ENCODE data around the gene AAGAB. TPM values are rescaled to one million over a fixed set of nuclear protein-coding genes. Genes with fewer than 3 reads are reported as not detected.

AAGAB gene
- total and polyA plus RNA-seq, 7 experiments from 2014 or later: 19.5 to 47.8 (median 25.7) TPM

- Mint-ChIP-seq H3K36me3 (peaks cover 4 to 40% (median 11%) of the 10 kb centered on the region in 5 donors), H3K4me1 (peaks cover 0 to 15% (median 0%) of the 10 kb centered on the region in 7 donors)
- POLR2A ChIA-PET: no interaction called here
Observed at GRCh38 chr15:67185051-67185450, 69.4 kb downstream of the AAGAB start.

DNA sequence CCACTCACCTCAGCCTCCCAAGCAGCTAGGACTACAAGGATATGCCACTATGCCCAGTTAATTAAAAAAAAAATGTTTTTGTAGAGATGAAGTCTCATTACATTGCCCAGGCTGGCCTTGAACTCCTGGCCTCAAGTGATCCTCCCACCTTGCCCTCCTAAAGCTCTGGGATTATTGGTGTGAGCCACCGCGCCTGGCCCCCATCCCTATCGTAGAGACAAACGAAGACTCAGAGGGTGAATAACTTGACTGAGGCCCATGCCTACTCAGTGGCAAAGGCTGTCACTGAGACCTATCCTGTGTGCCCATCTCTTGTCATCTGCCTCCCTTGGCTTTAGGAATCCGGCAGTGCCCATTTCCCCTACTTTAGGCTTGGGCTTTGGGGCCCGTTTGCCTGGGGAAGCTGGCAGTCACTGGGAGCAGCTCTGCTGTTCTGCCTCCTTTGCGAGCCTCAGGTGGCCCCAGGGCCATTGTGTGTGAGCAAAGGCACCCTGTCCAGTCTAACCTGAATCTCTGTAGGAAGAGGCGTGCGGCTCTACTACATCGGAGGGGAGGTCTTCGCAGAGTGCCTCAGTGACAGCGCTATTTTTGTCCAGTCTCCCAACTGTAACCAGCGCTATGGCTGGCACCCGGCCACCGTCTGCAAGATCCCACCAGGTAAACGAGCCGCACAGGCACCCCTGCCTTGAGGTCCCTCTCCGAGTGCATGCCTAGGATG, 70.1 kb downstream of the AAGAB start:
- Mint-ChIP-seq H3K4me3 (no peak overlapping the region), H3K27me3 (no peaks in the 10 kb centered on the region), H3K36me3 (peaks cover 4 to 40% (median 13%) of the 10 kb centered on the region in 5 donors), H3K4me1 (peaks cover 0 to 21% (median 0%) of the 10 kb centered on the region in 7 donors), H3K27ac (peak overlapping the region in 1 of 9 donors; percentile 4), H3K9me3 (no peaks in the 10 kb centered on the region)
- ATAC-seq (no peak), DNase-seq (no peak)
- Histone ChIP-seq H3K27ac (ENCODE audit: low read depth, low read length) (no peak overlapping the region), H3K4me3 (ENCODE audit: low read length) (no peak overlapping the region), H3K4me1 (ENCODE audit: control insufficient read depth in 2 of 2, insufficient read depth in 2 of 2, low read length in 2 of 2) (no peaks in the 10 kb centered on the region), H3K27me3 (ENCODE audit: control insufficient read depth in 2 of 2, insufficient read depth in 2 of 2, low read length in 2 of 2) (no peaks in the 10 kb centered on the region), H3K9me3 (ENCODE audit: control insufficient read depth in 2 of 3, low read length in 3 of 3) (no peaks in the 10 kb centered on the region), H3K36me3 (ENCODE audit: control insufficient read depth in 2 of 3, insufficient read depth in 3 of 3, low read length in 3 of 3) (peaks cover 0 to 54% (median 8%) of the 10 kb centered on the region in 3 experiments)
- intact Hi-C loops (cut with micrococcal nuclease): loop anchor here in 1 of 2 donors (5.0 kb wide), 2 partner anchors 117 to 217 kb away; partner anchors contain the start of gene SMAD3
- CTCF ChIA-PET: interaction anchor here (0.6 to 0.7 kb wide), 2 partner anchors 55 to 67 kb away, joined by 3 read pairs; no protein-coding TSS in a partner anchor
- POLR2A ChIA-PET: interaction anchor here (0.6 kb wide), 1 partner anchor 35 kb away, joined by 3 read pairs; no protein-coding TSS in a partner anchor

More at GRCh38 chr15:67185051-67185450, 69.4 kb downstream of the AAGAB start:
- ATAC-seq (no peak), DNase-seq (no peak)
- no peak overlapping the region for H3K4me3 Mint-ChIP-seq
- CTCF ChIA-PET: interaction anchor here (0.6 kb wide), 1 partner anchor 68 kb away, joined by 3 read pairs; no protein-coding TSS in a partner anchor
- H3K27ac Mint-ChIP-seq: peak overlapping the region in 5 of 9 donors; percentile 24 to 80 (median 68)
- Histone ChIP-seq H3K27ac (ENCODE audit: low read depth, low read length) (no peak overlapping the region), H3K4me1 (ENCODE audit: control insufficient read depth in 2 of 2, insufficient read depth in 2 of 2, low read length in 2 of 2) (no peaks in the 10 kb centered on the region), H3K9me3 (ENCODE audit: control insufficient read depth in 2 of 3, low read length in 3 of 3) (no peaks in the 10 kb centered on the region), H3K4me3 (ENCODE audit: low read length) (no peak overlapping the region), H3K36me3 (ENCODE audit: control insufficient read depth in 2 of 3, insufficient read depth in 3 of 3, low read length in 3 of 3) (peaks cover 0 to 59% (median 8%) of the 10 kb centered on the region in 3 experiments), H3K27me3 (ENCODE audit: control insufficient read depth in 2 of 2, insufficient read depth in 2 of 2, low read length in 2 of 2) (no peaks in the 10 kb centered on the region)
- intact Hi-C loops (cut with micrococcal nuclease): no loop called here
- no peaks in the 10 kb centered on the region for H3K27me3 Mint-ChIP-seq
- H3K9me3 Mint-ChIP-seq: no peaks in the 10 kb centered on the region

GRCh38 chr15:67183443-67184169, 70.9 kb downstream of the AAGAB start:
- POLR2A ChIA-PET: interaction anchor here (0.6 kb wide), 1 partner anchor 34 kb away, joined by 3 read pairs; no protein-coding TSS in a partner anchor
- Histone ChIP-seq H3K4me3 (ENCODE audit: low read length) (no peak overlapping the region), H3K4me1 (ENCODE audit: control insufficient read depth in 2 of 2, insufficient read depth in 2 of 2, low read length in 2 of 2) (no peaks in the 10 kb centered on the region), H3K27ac (ENCODE audit: low read depth, low read length) (no peak overlapping the region), H3K9me3 (ENCODE audit: control insufficient read depth in 2 of 3, low read length in 3 of 3) (no peaks in the 10 kb centered on the region), H3K27me3 (ENCODE audit: control insufficient read depth in 2 of 2, insufficient read depth in 2 of 2, low read length in 2 of 2) (no peaks in the 10 kb centered on the region), H3K36me3 (ENCODE audit: control insufficient read depth in 2 of 3, insufficient read depth in 3 of 3, low read length in 3 of 3) (peaks cover 0 to 54% (median 8%) of the 10 kb centered on the region in 3 experiments)
- Mint-ChIP-seq H3K27me3 (no peaks in the 10 kb centered on the region), H3K4me3 (no peak overlapping the region), H3K9me3 (no peaks in the 10 kb centered on the region), H3K4me1 (peaks cover 0 to 20% (median 3%) of the 10 kb centered on the region in 7 donors), H3K36me3 (peaks cover 4 to 39% (median 13%) of the 10 kb centered on the region in 5 donors), H3K27ac (peak overlapping the region in 4 of 9 donors; percentile 14 to 53 (median 20))
- CTCF ChIA-PET: interaction anchor here (0.7 to 1.0 kb wide), 2 partner anchors 11 to 56 kb away, joined by 3 read pairs; no protein-coding TSS in a partner anchor
- DNase-seq (no peak), ATAC-seq (no peak)
- intact Hi-C loops (cut with micrococcal nuclease): loop anchor here in 1 of 2 donors (5.0 kb wide), 2 partner anchors 116 to 216 kb away; partner anchors contain the start of gene SMAD3

DNA sequence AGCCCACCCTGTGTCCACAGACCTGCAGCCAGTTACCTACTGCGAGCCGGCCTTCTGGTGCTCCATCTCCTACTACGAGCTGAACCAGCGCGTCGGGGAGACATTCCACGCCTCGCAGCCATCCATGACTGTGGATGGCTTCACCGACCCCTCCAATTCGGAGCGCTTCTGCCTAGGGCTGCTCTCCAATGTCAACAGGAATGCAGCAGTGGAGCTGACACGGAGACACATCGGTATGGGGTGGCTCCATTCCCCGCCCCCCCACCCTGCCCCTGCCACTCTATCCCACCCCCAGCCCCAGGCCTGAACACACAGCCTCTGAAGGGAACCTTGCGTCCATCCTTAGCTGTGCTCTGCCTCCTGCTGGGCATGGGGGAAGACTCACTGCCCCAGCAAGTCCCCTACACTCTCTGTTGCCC, 73.2 kb downstream of the AAGAB start:
- peaks cover 0 to 39% (median 10%) of the 10 kb centered on the region in 5 donors for H3K36me3 Mint-ChIP-seq

GRCh38 chr15:67180514-67181191, 73.8 kb downstream of the AAGAB start:
- Mint-ChIP-seq H3K27ac (peak overlapping the region in 2 of 9 donors; percentile 8 to 39), H3K4me3 (no peak overlapping the region), H3K27me3 (no peaks in the 10 kb centered on the region), H3K36me3 (peaks cover 0 to 38% (median 10%) of the 10 kb centered on the region in 5 donors), H3K9me3 (no peaks in the 10 kb centered on the region), H3K4me1 (peaks cover 4 to 29% (median 11%) of the 10 kb centered on the region in 7 donors)
- Histone ChIP-seq H3K27me3 (ENCODE audit: control insufficient read depth in 2 of 2, insufficient read depth in 2 of 2, low read length in 2 of 2) (no peaks in the 10 kb centered on the region), H3K4me3 (ENCODE audit: low read length) (no peak overlapping the region), H3K9me3 (ENCODE audit: control insufficient read depth in 2 of 3, low read length in 3 of 3) (no peaks in the 10 kb centered on the region), H3K4me1 (ENCODE audit: control insufficient read depth in 2 of 2, insufficient read depth in 2 of 2, low read length in 2 of 2) (no peaks in the 10 kb centered on the region), H3K27ac (ENCODE audit: low read depth, low read length) (no peak overlapping the region), H3K36me3 (ENCODE audit: control insufficient read depth in 2 of 3, insufficient read depth in 3 of 3, low read length in 3 of 3) (peaks cover 0 to 41% (median 8%) of the 10 kb centered on the region in 3 experiments)
- POLR2A ChIA-PET: no interaction called here
- CTCF ChIA-PET: interaction anchor here (0.7 kb wide), 1 partner anchor 239 kb away, joined by 10 read pairs; no protein-coding TSS in a partner anchor
- DNase-seq (no peak), ATAC-seq (no peak)
- intact Hi-C loops (cut with micrococcal nuclease): loop anchor here (1.0 to 5.0 kb wide), 4 partner anchors 113 to 234 kb away; partner anchors contain the start of gene SMAD3 (in 1 of the 2)

More for the DNA sequence above, 73.2 kb downstream of the AAGAB start:
- Mint-ChIP-seq H3K9me3 (no peaks in the 10 kb centered on the region), H3K4me3 (no peak overlapping the region), H3K4me1 (peaks cover 0 to 23% (median 8%) of the 10 kb centered on the region in 7 donors), H3K27ac (no peak overlapping the region), H3K27me3 (no peaks in the 10 kb centered on the region)
- H3K9me3 ChIP-seq (ENCODE audit: control insufficient read depth in 2 of 3, low read length in 3 of 3): no peaks in the 10 kb centered on the region
- CTCF ChIA-PET: interaction anchor here (0.6 to 0.7 kb wide), 2 partner anchors 32 to 240 kb away, joined by 8 to 10 read pairs; no protein-coding TSS in a partner anchor
- ATAC-seq (no peak), DNase-seq (peak in 4 of 9 donors; percentile 7 to 17 (median 11))
- intact Hi-C loops (cut with micrococcal nuclease): loop anchor here (1.0 to 5.0 kb wide), 4 partner anchors 114 to 235 kb away; partner anchors contain the start of gene SMAD3 (in 1 of the 2)
- H3K4me1 ChIP-seq (ENCODE audit: control insufficient read depth in 2 of 2, insufficient read depth in 2 of 2, low read length in 2 of 2): no peaks in the 10 kb centered on the region
- H3K27me3 ChIP-seq (ENCODE audit: control insufficient read depth in 2 of 2, insufficient read depth in 2 of 2, low read length in 2 of 2): no peaks in the 10 kb centered on the region
- H3K36me3 ChIP-seq (ENCODE audit: control insufficient read depth in 2 of 3, insufficient read depth in 3 of 3, low read length in 3 of 3): peaks cover 0 to 46% (median 8%) of the 10 kb centered on the region in 3 experiments
- no peak overlapping the region for H3K27ac ChIP-seq (ENCODE audit: low read depth, low read length)
- H3K4me3 ChIP-seq (ENCODE audit: low read length): no peak overlapping the region
- POLR2A ChIA-PET: no interaction called here

Measured in naive thymus-derived CD4-positive, alpha-beta T cell (primary cell).